ENCODE results near the gene CHST12.
"Not testable (repeated sequence)": the region's sequence is repeated elsewhere in the genome, so short reads cannot be mapped to it uniquely, and the experiment has no call there.

Gene CHST12

GRCh38 chr7:2405201-2405600, 1.8 kb downstream of the CHST12 start:
- no peak for DNase-seq

GRCh38 chr7:2405601-2406345, 2.4 kb downstream of the CHST12 start:
- no peak for DNase-seq

- DNase-seq, result no peak
These were observed 6.5 kb downstream of the CHST12 start for GRCh38 chr7:2409745-2410414.

GRCh38 chr7:2411049-2411448, 7.6 kb downstream of the CHST12 start:
- DNase-seq, result no peak

- DNase-seq, result no peak
These were observed 8.6 kb downstream of the CHST12 start for GRCh38 chr7:2411815-2412586.

GRCh38 chr7:2412587-2413201, 9.3 kb downstream of the CHST12 start:
- DNase-seq, result no peak

- DNase-seq, result no peak
These were observed 12.7 kb downstream of the CHST12 start for GRCh38 chr7:2416063-2416462.

- no peak for DNase-seq
These were observed 13.2 kb downstream of the CHST12 start for GRCh38 chr7:2416650-2417049.

GRCh38 chr7:2417178-2417577, 13.8 kb downstream of the CHST12 start:
- DNase-seq, result not testable (repeated sequence)

- no peak for DNase-seq
These were observed 14.6 kb downstream of the CHST12 start for GRCh38 chr7:2417981-2418481.

GRCh38 chr7:2420216-2420933, 17.0 kb downstream of the CHST12 start:
- no peak for DNase-seq

- DNase-seq, result no peak
These were observed 18.5 kb downstream of the CHST12 start for GRCh38 chr7:2421943-2422310.

GRCh38 chr7:2425749-2426148, 22.3 kb downstream of the CHST12 start:
- DNase-seq, result no peak

- no peak for DNase-seq
These were observed 28.0 kb downstream of the CHST12 start for GRCh38 chr7:2431260-2431867.

- DNase-seq, result no peak
These were observed 29.7 kb downstream of the CHST12 start for GRCh38 chr7:2432910-2433712.

- DNase-seq, result no peak
These were observed 30.5 kb downstream of the CHST12 start for GRCh38 chr7:2433713-2434550.

- DNase-seq, result no peak
These were observed 31.7 kb downstream of the CHST12 start for GRCh38 chr7:2435146-2435545.

GRCh38 chr7:2436341-2437104, 33.1 kb downstream of the CHST12 start:
- no peak for DNase-seq

GRCh38 chr7:2437136-2437535, 33.7 kb downstream of the CHST12 start:
- no peak for DNase-seq
